Spinal cord (tissue), 10 donors: ENCODE data around the gene TRAPPC6A. TPM values are rescaled to one million over a fixed set of nuclear protein-coding genes. Genes with fewer than 3 reads are reported as not detected.

ENCODE experiments used
- DNase-seq, 6 donors: peaks; one replicate each; pipeline versions ENCODE4 v3.0.0 to v3.0.0-alpha.2; 2013 to 2015; ENCODE audit warnings: low spot score in 6 of 6, low read depth in 4 of 6
- H3K27ac ChIP-seq: one replicate; pipeline ENCODE4 v1.5.1; 2013; ENCODE audit warnings: low read depth, low read length, control low read depth
- H3K27me3 ChIP-seq: one replicate; pipeline ENCODE4 v1.6.1; 2013; ENCODE audit warnings: low read length; ENCODE audit not compliant: control insufficient read depth, insufficient read depth
- H3K36me3 ChIP-seq: one replicate; pipeline ENCODE4 v1.6.1; 2013; ENCODE audit warnings: low read length; ENCODE audit not compliant: control insufficient read depth, insufficient read depth
- H3K4me1 ChIP-seq: one replicate; pipeline ENCODE4 v1.6.1; 2013; ENCODE audit warnings: low read length; ENCODE audit not compliant: control insufficient read depth, insufficient read depth
- H3K4me3 ChIP-seq: one replicate; pipeline ENCODE4 v1.5.1; 2013; ENCODE audit warnings: low read depth, low read length, control low read depth
- H3K9me3 ChIP-seq: one replicate; pipeline ENCODE4 v1.6.1; 2013; ENCODE audit warnings: low read length; ENCODE audit not compliant: control insufficient read depth, insufficient read depth
- WGBS: methylation state at CpG from one replicate; pipeline ENCODE4 v1.1.5; 2013; ENCODE audit warnings: missing lambda C conversion rate; ENCODE audit not compliant: insufficient coverage; 5-methylcytosine and 5-hydroxymethylcytosine counted together
- polyA plus RNA-seq, 2 donors: library from polyadenylated mRNA; unstranded; fragments of 120-200 nt; gene quantifications; one replicate each; pipeline ENCODE4 v1.2.1, GENCODE V29; 2013; ENCODE audit not compliant: insufficient read length in 2 of 2
- total RNA-seq, 2 donors: library from RNA; depleted of rRNA in 1 of 2; stranded (reverse); fragments of 120-200 nt in 1 of 2; fragments of >200 nt in 1 of 2; gene quantifications; one replicate each; pipeline versions ENCODE4 v1.2.3 to v1.2.4, GENCODE V29; 2013 to 2014
- donor health status: healthy.

The TRAPPC6A gene
- total and polyA plus RNA-seq, 4 donors, result 7.0 to 26.2 (median 22.5) TPM

GRCh38 chr19:45175515-45176345 lies 2.3 kb downstream of the TRAPPC6A start:
- H3K4me3 ChIP-seq, result no peak overlapping the region
- no peaks in the 10 kb centered on the region for H3K9me3 ChIP-seq
- no peak overlapping the region for H3K27ac ChIP-seq
- WGBS, result 100% methylated on average over 8 of the region's 10 CpGs
- peaks cover 24% of the 10 kb centered on the region for H3K4me1 ChIP-seq
- peaks cover 7% of the 10 kb centered on the region for H3K36me3 ChIP-seq
- no peak for DNase-seq
- no peaks in the 10 kb centered on the region for H3K27me3 ChIP-seq

- Histone ChIP-seq H3K9me3 (no peaks in the 10 kb centered on the region), H3K4me1 (peaks cover 14% of the 10 kb centered on the region), H3K36me3 (peaks cover 11% of the 10 kb centered on the region), H3K4me3 (no peak overlapping the region), H3K27ac (no peak overlapping the region), H3K27me3 (no peaks in the 10 kb centered on the region)
- no peak for DNase-seq
- 84% methylated on average over 11 of the region's 12 CpGs for whole genome bisulfite sequencing
Observed at GRCh38 chr19:45173816-45174215, 4.2 kb downstream of the TRAPPC6A start.

- Histone ChIP-seq H3K36me3 (peaks cover 12% of the 10 kb centered on the region), H3K4me1 (peaks cover 14% of the 10 kb centered on the region), H3K4me3 (no peak overlapping the region), H3K27ac (no peak overlapping the region), H3K27me3 (no peaks in the 10 kb centered on the region), H3K9me3 (no peaks in the 10 kb centered on the region)
- 92% methylated on average over 11 of the region's 18 CpGs for WGBS
- no peak for DNase-seq
Observed at GRCh38 chr19:45172611-45173208, 5.3 kb downstream of the TRAPPC6A start.

GRCh38 chr19:45172173-45172572 lies 5.9 kb downstream of the TRAPPC6A start:
- H3K4me3 ChIP-seq, result no peak overlapping the region
- peaks cover 10% of the 10 kb centered on the region for H3K4me1 ChIP-seq
- DNase-seq, result no peak
- H3K27ac ChIP-seq, result no peak overlapping the region
- H3K9me3 ChIP-seq, result no peaks in the 10 kb centered on the region
- H3K27me3 ChIP-seq, result no peaks in the 10 kb centered on the region
- H3K36me3 ChIP-seq, result peaks cover 12% of the 10 kb centered on the region
- 77% methylated on average over 3 of the region's 4 CpGs for WGBS

GRCh38 chr19:45171211-45171623 lies 6.8 kb downstream of the TRAPPC6A start:
- no peaks in the 10 kb centered on the region for H3K27me3 ChIP-seq
- peaks cover 12% of the 10 kb centered on the region for H3K4me1 ChIP-seq
- DNase-seq, result no peak
- H3K4me3 ChIP-seq, result no peak overlapping the region
- H3K9me3 ChIP-seq, result no peaks in the 10 kb centered on the region
- H3K27ac ChIP-seq, result peak overlapping the region; percentile 40
- H3K36me3 ChIP-seq, result peaks cover 17% of the 10 kb centered on the region
- WGBS, result 57% methylated on average over 2 of the region's 7 CpGs

- 91% methylated on average over 18 of the region's 21 CpGs for WGBS
- H3K36me3 ChIP-seq, result peaks cover 17% of the 10 kb centered on the region
- H3K4me3 ChIP-seq, result no peak overlapping the region
- H3K4me1 ChIP-seq, result peaks cover 12% of the 10 kb centered on the region
- no peak overlapping the region for H3K27ac ChIP-seq
- no peaks in the 10 kb centered on the region for H3K27me3 ChIP-seq
- H3K9me3 ChIP-seq, result no peaks in the 10 kb centered on the region
- DNase-seq, result no peak
Observed at GRCh38 chr19:45170146-45171106, 7.6 kb downstream of the TRAPPC6A start.

- H3K9me3 ChIP-seq, result no peaks in the 10 kb centered on the region
- 91% methylated on average over 9 of the region's 10 CpGs for WGBS
Observed at GRCh38 chr19:45169602-45170001, 8.4 kb downstream of the TRAPPC6A start.

GRCh38 chr19:45168767-45169351 lies 9.2 kb downstream of the TRAPPC6A start:
- 90% methylated on average over 15 of the region's 16 CpGs for WGBS
- no peaks in the 10 kb centered on the region for H3K9me3 ChIP-seq
- H3K27ac ChIP-seq, result no peak overlapping the region
- H3K4me1 ChIP-seq, result peaks cover 18% of the 10 kb centered on the region
- DNase-seq, result no peak
- peaks cover 25% of the 10 kb centered on the region for H3K36me3 ChIP-seq
- H3K27me3 ChIP-seq, result no peaks in the 10 kb centered on the region
- no peak overlapping the region for H3K4me3 ChIP-seq

More at GRCh38 chr19:45169602-45170001, 8.4 kb downstream of the TRAPPC6A start:
- H3K4me3 ChIP-seq, result no peak overlapping the region
- peaks cover 24% of the 10 kb centered on the region for H3K36me3 ChIP-seq
- no peak for DNase-seq
- H3K4me1 ChIP-seq, result peaks cover 17% of the 10 kb centered on the region
- no peak overlapping the region for H3K27ac ChIP-seq
- H3K27me3 ChIP-seq, result no peaks in the 10 kb centered on the region

GRCh38 chr19:45166723-45167252 lies 11.2 kb downstream of the TRAPPC6A start:
- WGBS, result 47% methylated on average over 14 of the region's 14 CpGs
- H3K27ac ChIP-seq, result no peak overlapping the region
- no peaks in the 10 kb centered on the region for H3K9me3 ChIP-seq
- H3K4me1 ChIP-seq, result peaks cover 24% of the 10 kb centered on the region
- no peak for DNase-seq
- H3K4me3 ChIP-seq, result no peak overlapping the region
- peaks cover 36% of the 10 kb centered on the region for H3K36me3 ChIP-seq
- H3K27me3 ChIP-seq, result no peaks in the 10 kb centered on the region
